HG02588 (cell line): ENCODE measurements around the gene DNAJC8.
A peak's percentile ranks its signal among the peaks of the same experiment; 100 is the strongest.

Experiments used
- ATAC-seq: cut with Tn5 transposase; IDR thresholded peaks from one replicate; pipeline ENCODE4 v1.9.1; 2021; ENCODE audit warnings: mild to moderate bottlenecking, moderate library complexity; ENCODE audit not compliant: unreplicated experiment

DNAJC8 gene

DNA sequence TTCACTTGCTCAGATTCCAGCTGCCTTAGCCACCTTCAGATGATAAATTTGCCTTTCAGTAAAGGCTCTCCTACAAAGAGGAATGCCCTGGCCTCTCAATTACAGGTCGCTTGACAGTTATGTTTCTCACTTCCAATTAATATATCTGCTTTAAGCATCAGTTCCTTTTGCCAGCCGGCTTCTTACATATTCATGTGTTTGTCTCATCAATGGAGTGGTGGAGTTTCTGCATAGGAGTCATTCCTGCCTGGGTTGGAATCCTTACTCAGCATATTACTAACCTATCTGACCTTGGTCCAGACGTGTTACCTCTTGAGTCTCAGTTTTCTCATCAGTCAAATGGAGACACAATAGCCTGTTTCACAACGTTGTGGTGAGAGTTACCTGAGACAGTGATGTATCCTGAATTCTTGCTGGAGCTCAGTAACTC, 17.1 kb upstream of the DNAJC8 start:
- no peak for ATAC-seq

- ATAC-seq, result no peak
These were observed 16.4 kb upstream of the DNAJC8 start for GRCh38 chr1:28249013-28249865.

DNA sequence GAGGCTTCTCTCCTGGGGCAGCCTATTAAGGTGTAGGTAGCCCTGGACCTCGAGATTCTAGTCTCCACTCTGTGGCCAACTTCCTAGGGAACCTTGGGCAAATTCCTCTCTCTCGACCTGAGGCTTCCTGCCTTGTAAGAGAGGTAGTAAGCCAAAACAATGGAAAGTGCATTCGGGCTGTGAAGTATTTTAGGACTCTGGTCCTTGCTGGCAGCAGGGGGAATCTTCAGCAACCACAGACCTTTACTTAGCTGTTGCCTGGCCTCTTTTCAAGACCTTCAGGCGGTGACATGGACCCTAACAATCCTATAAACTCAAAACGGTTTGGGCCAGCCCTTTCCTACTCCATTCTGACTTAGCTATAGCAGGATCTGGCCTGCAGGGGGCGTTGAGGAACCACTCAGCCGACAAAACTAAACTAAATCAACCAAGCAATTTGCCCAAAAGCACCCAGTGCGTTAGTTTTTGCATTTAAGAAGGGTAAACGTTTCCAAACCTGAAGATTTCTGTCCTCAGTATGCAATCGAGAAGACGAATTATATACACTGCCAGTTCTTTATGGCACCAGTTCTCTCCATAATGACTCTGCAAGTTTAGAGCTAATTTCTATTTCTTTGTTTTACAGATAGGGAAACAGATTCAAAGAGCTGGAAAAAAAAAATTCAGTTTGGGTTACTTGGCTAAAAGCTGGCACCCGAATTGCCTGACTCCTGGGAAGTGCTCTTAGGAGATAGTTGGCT, 15.6 kb upstream of the DNAJC8 start:
- no peak for ATAC-seq

- no peak for ATAC-seq
These were observed 14.9 kb upstream of the DNAJC8 start for GRCh38 chr1:28247612-28248272.

GRCh38 chr1:28246427-28246832, 13.6 kb upstream of the DNAJC8 start:
- ATAC-seq, result no peak

DNA sequence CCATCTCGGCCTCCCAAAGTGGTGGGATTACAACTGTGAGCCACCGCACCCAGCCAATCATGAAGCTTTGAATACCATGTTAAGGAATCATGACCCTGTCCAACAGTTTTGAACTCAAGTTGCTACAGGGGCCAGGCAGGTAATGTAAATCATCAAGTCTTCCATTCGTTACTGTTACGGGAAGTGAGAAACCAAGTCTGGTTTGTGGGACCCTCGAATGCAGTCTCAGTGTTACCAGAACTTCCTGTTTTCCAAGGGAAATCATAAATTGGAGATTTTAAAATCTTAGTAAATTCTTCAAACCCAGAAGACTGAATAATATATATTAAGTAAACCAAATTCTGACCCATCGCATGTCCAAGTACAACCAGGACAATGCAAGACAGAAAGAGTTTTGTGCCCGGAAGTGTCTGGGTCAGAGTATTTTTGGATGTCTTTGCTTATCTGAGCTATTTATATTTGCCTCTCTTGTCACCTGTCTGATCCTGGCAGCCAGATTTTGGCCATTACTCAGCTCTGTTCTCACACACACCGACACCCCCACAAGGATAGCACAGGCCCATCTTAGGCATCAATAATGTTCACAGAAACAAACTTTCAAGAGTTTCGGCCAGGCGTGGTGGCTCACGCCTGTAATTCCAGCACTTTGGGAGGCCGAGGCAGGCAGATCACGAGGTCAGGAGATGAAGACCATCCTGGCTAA, 11.9 kb upstream of the DNAJC8 start:
- no peak for ATAC-seq

DNA sequence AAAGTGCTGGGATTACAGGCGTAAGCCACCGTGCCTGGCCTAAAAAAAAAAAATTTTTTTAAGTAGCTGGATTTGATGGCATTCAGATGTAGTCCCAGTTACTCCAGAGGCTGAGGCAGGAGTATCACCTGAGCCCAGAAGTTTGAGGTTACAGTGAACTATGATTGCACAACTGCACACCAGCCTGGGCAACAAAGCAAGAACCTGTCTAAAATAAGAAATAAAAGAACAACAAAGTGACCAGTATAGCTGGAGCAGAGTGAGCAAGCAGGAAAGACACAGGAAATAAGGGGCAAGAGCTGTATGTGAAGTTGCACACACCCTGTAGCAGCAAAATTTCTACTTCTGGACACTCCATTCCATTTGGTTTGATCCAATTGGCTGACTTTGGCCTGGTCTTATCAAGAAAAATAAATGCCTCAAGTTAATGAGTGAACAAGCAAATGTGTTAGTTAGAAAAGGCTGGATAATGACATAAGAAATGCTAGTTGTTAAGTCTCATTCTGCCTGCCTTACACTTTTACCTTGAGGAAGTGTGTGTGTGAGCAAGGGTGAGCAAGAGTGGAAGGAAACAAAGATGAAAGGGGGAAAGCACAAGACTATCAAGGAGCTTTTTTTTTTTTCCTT, 11.0 kb upstream of the DNAJC8 start:
- ATAC-seq, result no peak

- no peak for ATAC-seq
These were observed 8.9 kb upstream of the DNAJC8 start for GRCh38 chr1:28241638-28242241.

DNA sequence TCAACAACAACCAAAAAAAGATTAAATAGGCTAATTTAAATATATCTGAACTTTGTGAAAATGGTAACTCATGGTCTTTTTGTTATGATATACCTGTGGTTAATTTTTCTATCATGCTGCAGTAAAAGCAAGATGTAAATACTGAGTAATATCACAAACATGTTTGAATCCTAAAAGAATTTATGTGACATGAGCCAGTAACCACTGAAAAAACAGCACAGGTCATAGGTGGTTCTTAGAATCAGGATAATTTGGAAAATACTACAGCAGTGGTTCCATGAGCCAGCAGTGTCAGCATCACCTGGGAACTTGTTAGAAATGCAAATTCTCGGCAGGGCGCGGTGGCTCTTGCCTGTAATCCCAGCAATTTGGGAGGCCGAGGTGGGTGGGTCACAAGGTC, 7.2 kb upstream of the DNAJC8 start:
- ATAC-seq, result no peak

GRCh38 chr1:28239004-28239403, 6.2 kb upstream of the DNAJC8 start:
- no peak for ATAC-seq

DNA sequence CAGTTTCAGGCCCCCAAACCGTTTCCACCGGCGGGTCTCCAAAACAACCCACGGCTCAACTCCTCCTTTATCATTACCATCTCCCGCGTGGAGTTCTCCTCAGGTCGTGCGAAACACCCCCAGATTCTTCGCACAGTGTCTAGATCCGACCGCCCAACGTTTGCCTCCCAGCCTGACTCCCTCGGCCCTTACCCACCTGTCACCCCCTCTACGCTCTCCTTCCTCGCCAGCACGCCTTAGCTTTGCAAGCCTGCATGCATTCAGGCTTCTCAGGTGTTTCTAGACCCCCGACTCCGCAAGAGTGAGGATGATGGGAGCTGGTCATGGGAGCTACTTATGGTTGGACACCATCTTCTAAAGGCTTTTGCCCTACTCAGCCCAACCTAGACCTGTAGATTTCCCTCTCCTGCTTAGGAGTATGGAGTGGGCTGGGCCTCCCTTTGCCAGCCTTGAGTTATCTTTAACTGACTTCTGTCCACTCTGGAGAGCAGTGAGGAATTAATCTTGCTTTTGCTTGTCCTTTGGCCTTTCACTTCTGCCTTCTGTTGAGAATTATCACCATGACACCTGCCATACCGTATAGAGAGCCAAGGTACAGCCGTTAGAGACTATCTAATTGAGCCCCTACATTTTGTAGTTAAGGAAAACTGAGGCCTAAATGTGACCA, 4.0 kb upstream of the DNAJC8 start:
- no peak for ATAC-seq

DNA sequence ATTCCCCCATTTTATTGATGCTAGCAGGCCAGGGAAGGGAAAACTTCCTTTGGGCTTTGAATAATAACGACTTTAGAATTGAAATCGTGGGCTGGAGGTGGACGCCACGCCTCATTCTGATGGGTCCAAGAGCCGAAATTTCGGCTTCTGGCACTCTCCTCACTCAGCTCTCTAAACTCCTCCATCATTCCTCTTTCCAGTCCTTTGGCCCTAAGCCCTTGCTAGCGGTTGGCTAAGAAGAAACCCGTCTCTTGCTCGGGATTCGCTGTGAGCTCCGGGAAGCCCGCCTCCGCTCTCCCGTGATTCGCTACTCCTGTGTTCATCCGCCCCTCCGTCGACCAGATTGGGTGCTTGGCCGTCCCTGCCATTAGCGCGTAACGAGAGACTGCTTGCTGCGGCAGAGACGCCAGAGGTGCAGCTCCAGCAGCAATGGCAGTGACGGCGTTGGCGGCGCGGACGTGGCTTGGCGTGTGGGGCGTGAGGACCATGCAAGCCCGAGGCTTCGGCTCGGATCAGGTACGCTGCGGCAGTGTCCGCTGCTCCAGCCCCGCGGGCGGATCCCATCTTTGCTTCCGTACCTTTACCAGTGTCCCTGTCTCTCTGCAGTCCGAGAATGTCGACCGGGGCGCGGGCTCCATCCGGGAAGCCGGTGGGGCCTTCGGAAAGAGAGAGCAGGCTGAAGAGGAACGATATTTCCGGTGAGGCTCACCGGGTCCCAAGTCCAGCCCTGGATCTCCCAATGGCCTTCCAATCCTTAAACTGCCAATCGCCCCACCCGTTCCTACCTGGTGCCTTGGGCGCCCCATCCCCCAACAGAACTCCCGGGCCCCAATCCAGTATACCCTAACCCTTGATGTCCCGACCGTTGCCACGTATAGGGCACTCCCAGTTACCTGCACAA, 3.2 kb upstream of the DNAJC8 start, which contains the start of gene ATP5IF1:
TSS of gene ATP5IF1 (plus strand) at position 370 of the 901 bp plus-strand sequence. CDS start at position 430, 60 bp downstream.
- ATAC-seq, result peak; percentile 78

GRCh38 chr1:28233264-28233606, 406 bp upstream of the DNAJC8 start:
- ATAC-seq, result no peak

GRCh38 chr1:28229996-28230395, 2.8 kb downstream of the DNAJC8 start:
- ATAC-seq, result no peak

- no peak for ATAC-seq
These were observed 3.7 kb downstream of the DNAJC8 start for GRCh38 chr1:28229089-28229488.

GRCh38 chr1:28213315-28213714, 19.5 kb downstream of the DNAJC8 start:
- no peak for ATAC-seq

DNA sequence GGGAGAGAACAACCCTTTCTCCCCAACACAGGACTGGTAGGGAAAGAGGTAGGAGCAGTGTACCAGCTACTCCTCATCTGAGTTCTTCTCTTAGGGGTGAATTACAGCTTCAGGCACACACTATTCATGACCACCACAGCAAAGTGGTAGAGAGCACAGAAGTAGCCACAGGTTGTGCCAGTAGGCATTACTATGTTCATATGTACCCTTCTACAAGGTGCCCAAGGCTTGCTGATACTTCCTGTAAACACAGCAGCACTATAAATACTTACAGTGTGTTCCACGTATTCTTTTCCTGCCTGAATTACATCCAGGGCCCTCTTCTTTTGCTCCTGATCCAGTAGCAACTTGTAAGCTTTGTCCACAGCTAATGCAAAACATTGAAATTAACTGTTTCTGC, 23.1 kb downstream of the DNAJC8 start:
- no peak for ATAC-seq

GRCh38 chr1:28208818-28209441, 23.9 kb downstream of the DNAJC8 start:
- ATAC-seq, result no peak
